Ishikawa (cell line): Measurements from ENCODE around the gene HSF5.

Source experiments
- CEBPB ChIP-seq: IDR thresholded peaks from 2 replicates; pipeline ENCODE4 v1.6.1; 2012
- EP300 ChIP-seq: IDR thresholded peaks from 2 replicates; pipeline ENCODE4 v1.6.1; 2012; ENCODE audit warnings: borderline replicate concordance
- FOXM1 ChIP-seq: IDR thresholded peaks from 2 replicates; pipeline ENCODE4 v1.6.1; 2012; ENCODE audit warnings: low read depth, borderline replicate concordance
- MAX ChIP-seq: IDR thresholded peaks from 2 replicates; pipeline ENCODE4 v1.6.1; 2012
- NFIC ChIP-seq: IDR thresholded peaks from 2 replicates; pipeline ENCODE4 v1.6.1; 2012
- RAD21 ChIP-seq: IDR thresholded peaks from 2 replicates; pipeline ENCODE4 v1.6.1; 2012; ENCODE audit warnings: low read depth
- TAF1 ChIP-seq: IDR thresholded peaks from 2 replicates; pipeline ENCODE4 v1.6.1; 2012; ENCODE audit warnings: low read depth, mild to moderate bottlenecking
- TCF12 ChIP-seq: IDR thresholded peaks from 2 replicates; pipeline ENCODE4 v1.6.1; 2012; ENCODE audit warnings: low read depth
- YY1 ChIP-seq: IDR thresholded peaks from 2 replicates; pipeline ENCODE4 v1.6.1; 2012; ENCODE audit warnings: low read depth
- TF ChIP-seq, protein P1 (sequence below): IDR thresholded peaks from 2 replicates; pipeline ENCODE4 v1.6.1; 2012; ENCODE audit warnings: low read depth, mild to moderate bottlenecking

DNA sequence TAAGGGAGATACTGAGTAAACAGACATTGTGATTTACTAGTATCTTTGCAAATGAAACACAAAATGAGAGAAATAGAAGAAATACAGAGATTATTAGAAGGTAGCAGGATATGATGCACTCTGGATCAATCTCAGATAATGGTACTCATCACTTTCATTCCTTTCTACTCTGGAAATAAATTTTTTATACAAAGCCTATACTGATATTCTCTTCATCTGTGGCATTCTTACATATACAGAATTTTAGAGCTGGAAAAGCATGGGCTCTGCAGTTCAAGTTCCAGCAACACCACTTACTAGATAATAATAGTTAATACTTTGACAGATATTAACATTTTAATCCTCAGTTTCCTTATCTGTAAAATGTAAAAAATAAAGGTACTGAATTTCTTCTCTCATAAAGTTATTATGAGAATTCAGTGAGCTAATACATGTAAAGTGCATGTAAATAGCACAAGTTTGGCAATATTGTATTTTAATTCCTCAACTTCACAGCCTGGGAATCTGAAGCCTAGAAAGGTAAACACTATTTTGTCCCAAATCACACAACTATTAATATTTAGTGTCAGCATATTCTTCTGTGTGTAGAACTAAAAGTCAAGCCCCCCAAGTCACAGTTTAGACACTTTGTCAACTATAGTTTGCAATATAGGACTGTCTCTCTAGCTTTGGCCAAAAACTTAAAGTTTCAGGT, 77.3 kb downstream of the HSF5 start:
- TF ChIP-seq FOXM1 (no peak), RAD21 (no peak), EP300 (no peak), MAX (no peak), TAF1 (no peak), YY1 (no peak), CEBPB (no peak), NFIC (no peak), TCF12 (no peak)
- TF ChIP-seq, protein P1, sequence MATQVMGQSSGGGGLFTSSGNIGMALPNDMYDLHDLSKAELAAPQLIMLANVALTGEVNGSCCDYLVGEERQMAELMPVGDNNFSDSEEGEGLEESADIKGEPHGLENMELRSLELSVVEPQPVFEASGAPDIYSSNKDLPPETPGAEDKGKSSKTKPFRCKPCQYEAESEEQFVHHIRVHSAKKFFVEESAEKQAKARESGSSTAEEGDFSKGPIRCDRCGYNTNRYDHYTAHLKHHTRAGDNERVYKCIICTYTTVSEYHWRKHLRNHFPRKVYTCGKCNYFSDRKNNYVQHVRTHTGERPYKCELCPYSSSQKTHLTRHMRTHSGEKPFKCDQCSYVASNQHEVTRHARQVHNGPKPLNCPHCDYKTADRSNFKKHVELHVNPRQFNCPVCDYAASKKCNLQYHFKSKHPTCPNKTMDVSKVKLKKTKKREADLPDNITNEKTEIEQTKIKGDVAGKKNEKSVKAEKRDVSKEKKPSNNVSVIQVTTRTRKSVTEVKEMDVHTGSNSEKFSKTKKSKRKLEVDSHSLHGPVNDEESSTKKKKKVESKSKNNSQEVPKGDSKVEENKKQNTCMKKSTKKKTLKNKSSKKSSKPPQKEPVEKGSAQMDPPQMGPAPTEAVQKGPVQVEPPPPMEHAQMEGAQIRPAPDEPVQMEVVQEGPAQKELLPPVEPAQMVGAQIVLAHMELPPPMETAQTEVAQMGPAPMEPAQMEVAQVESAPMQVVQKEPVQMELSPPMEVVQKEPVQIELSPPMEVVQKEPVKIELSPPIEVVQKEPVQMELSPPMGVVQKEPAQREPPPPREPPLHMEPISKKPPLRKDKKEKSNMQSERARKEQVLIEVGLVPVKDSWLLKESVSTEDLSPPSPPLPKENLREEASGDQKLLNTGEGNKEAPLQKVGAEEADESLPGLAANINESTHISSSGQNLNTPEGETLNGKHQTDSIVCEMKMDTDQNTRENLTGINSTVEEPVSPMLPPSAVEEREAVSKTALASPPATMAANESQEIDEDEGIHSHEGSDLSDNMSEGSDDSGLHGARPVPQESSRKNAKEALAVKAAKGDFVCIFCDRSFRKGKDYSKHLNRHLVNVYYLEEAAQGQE = no peak
